Heart right ventricle (tissue), 16 donors: ENCODE measurements around the gene KLK11. TPM values are rescaled to one million over a fixed set of nuclear protein-coding genes. Genes with fewer than 3 reads are reported as not detected.

Experiments used
- ATAC-seq, 8 donors: fragments of 200-7000 bp; cut with Tn5 transposase; one replicate each; pipeline ENCODE4 v1.9.1; 2020; ENCODE audit warnings: mild to moderate bottlenecking in 8 of 8, moderate library complexity in 8 of 8, moderate number of reproducible peaks in 1 of 8
- DNase-seq, 2 donors: peaks; one replicate each; pipeline ENCODE4 v3.0.0-alpha.2; 2020
- H3K27ac ChIP-seq, 10 donors: fragments of 200-600 bp; sonication (generic) in 2 of 10; one replicate each; pipeline versions ENCODE4 v1.5.0 to v1.8.0; 2020 to 2022; ENCODE audit warnings: mild to moderate bottlenecking in 3 of 10
- H3K27me3 ChIP-seq, 7 donors: fragments of 200-600 bp; one replicate each; pipeline ENCODE4 v1.8.0; 2021 to 2022; ENCODE audit warnings: mild to moderate bottlenecking in 2 of 7
- H3K36me3 ChIP-seq, 9 donors: fragments of 200-600 bp; sonication (generic) in 1 of 9; one replicate each; pipeline versions ENCODE4 v1.5.0 to v1.8.0; 2020 to 2022; ENCODE audit warnings: mild to moderate bottlenecking in 2 of 9
- H3K4me1 ChIP-seq, 9 donors: fragments of 200-600 bp; sonication (generic) in 1 of 9; one replicate each; pipeline versions ENCODE4 v1.5.0 to v1.8.0; 2020 to 2022; ENCODE audit warnings: mild to moderate bottlenecking in 4 of 9
- H3K4me3 ChIP-seq, 10 donors: fragments of 200-600 bp; sonication (generic) in 2 of 10; one replicate each; pipeline versions ENCODE4 v1.5.0 to v1.8.0; 2020 to 2022; ENCODE audit warnings: mild to moderate bottlenecking in 7 of 10, moderate library complexity in 2 of 10
- H3K9me3 ChIP-seq, 11 donors: fragments of 200-600 bp in 10 of 11; sonication (generic) in 2 of 11; one replicate each; pipeline versions ENCODE4 v1.5.0 to v1.8.0; 2013 to 2022; ENCODE audit warnings: mild to moderate bottlenecking in 2 of 11, control low read depth in 1 of 11, moderate library complexity in 1 of 11
- WGBS, 2 donors: extraction: QIAGEN DNeasy Blood & Tissue Kit; methylation state at CpG; one replicate each; pipeline ENCODE4 v1.1.7; 2013; ENCODE audit warnings: inconsistent platforms in 1 of 2; 5-methylcytosine and 5-hydroxymethylcytosine counted together
- intact Hi-C, 10 donors: fragments of 100-400 bp; cut with DNase I; formaldehyde crosslinking; loops; one replicate each; pipeline versions ENCODE4 v1.11.1 to v1.14.2; 2022
- polyA plus RNA-seq, 2 donors: library from polyadenylated mRNA; stranded (reverse); fragments of 200-250 nt; gene quantifications; one replicate each; pipeline ENCODE4 v1.2.3, GENCODE V29; 2013
- total RNA-seq, 10 donors: library from RNA; stranded (reverse); fragmentation: NEBNext Ultra II Directional in 3 of 10; extraction: Animal tissue kit (Norgen Biotek cat#: 25700) in 3 of 10; gene quantifications; one replicate each; pipeline versions ENCODE4 v1.2.1 to v1.2.4, GENCODE V29; 2021 to 2023
- TF ChIP-seq, protein P1 (sequence below), 9 donors: fragments of 200-600 bp; sonication (generic) in 2 of 9; IDR thresholded peaks; one replicate each; pipeline versions ENCODE4 v1.5.0 to v1.8.0; 2021 to 2022; ENCODE audit warnings: antibody characterized with exemption in 9 of 9, mild to moderate bottlenecking in 5 of 9, moderate library complexity in 1 of 9
- donor health status: Arrhythmogenic right ventricular cardiomyopathy.
- donor health status: ischemic (EF 13 %, LVEDD 7.1; RV severe dilation, severe dysfunction).
- donor health status: healthy with polysubstance abuse.
- donor health status: DM: no; HTN: yes; CAD: no.
- donor health status: DM: no; HTN: no; CAD: no.
- donor health status: ischemic (EF 25% LVEDD 6.9; RV normal size, moderate dysfunction).
- donor health status: ischemic (EF 25% LVEDD 5.7; RV mildly dilated, moderate dysfunction).
- donor health status: healthy.
- donor health status: DM: yes; HTN: yes; CAD: no.
- donor health status: Ischemic cardiomyopathy.
- donor health status: ischemic (EF 35%, LVEDD 5.7; RV mildly dilated, moderate dysfunction).
- donor health status: nonischemic (EF 11% LVEDD 7.7; RV severe dilation, severe dysfunction).
- donor health status: DM: yes; HTN: yes; CAD: no.
- donor health status: PGD.
- donor health status: ischemic (EF 29% LVEDD 5.4; RV normal size, mild dysfunction).
- donor health status: nonischemic (EF 23%, LVEDD 6.1; RV moderate dilation, normal function).

KLK11 gene
- total and polyA plus RNA-seq, 12 donors: 0.27 to 0.59 (median 0.43) TPM; not detected in 6

DNA sequence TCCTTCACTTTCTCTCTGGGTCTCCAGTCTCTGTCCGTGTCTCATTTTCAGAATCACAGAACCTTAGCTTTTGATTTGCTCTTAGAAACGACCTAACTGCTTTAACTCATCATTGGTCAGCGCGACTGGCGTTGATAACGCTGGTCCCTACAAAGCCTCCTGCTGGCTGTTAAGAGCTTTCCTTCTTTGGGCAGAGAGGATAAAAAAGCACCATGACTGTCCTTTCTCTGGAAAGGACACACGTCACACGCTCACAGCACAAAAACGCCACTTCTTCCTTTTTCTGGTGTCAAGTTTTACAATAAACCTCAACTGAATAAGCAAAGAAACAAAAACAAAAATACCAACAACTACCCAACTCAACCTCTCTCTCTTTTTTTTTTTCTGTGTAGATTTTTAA lies 10.1 kb upstream of the KLK11 start:
- Histone ChIP-seq H3K36me3 (no peaks in the 10 kb centered on the region), H3K9me3 (no peaks in the 10 kb centered on the region), H3K27ac (no peak overlapping the region), H3K4me1 (no peaks in the 10 kb centered on the region), H3K27me3 (peaks cover 0 to 29% (median 7%) of the 10 kb centered on the region in 7 donors), H3K4me3 (no peak overlapping the region)
- intact Hi-C loops: no loop called here
- 30 to 33% methylated on average over 9 of the region's 9 CpGs for WGBS, 2 donors
- DNase-seq (no peak), ATAC-seq (no peak)
- TF ChIP-seq, protein P1, sequence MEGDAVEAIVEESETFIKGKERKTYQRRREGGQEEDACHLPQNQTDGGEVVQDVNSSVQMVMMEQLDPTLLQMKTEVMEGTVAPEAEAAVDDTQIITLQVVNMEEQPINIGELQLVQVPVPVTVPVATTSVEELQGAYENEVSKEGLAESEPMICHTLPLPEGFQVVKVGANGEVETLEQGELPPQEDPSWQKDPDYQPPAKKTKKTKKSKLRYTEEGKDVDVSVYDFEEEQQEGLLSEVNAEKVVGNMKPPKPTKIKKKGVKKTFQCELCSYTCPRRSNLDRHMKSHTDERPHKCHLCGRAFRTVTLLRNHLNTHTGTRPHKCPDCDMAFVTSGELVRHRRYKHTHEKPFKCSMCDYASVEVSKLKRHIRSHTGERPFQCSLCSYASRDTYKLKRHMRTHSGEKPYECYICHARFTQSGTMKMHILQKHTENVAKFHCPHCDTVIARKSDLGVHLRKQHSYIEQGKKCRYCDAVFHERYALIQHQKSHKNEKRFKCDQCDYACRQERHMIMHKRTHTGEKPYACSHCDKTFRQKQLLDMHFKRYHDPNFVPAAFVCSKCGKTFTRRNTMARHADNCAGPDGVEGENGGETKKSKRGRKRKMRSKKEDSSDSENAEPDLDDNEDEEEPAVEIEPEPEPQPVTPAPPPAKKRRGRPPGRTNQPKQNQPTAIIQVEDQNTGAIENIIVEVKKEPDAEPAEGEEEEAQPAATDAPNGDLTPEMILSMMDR (IDR thresholded peaks at IDR 0.05): no peak

GRCh38 chr19:51034704-51035103 lies 8.3 kb upstream of the KLK11 start, which contains the start of gene KLK12:
KLK12 (minus strand) TSS chr19:51035002; CDS start chr19:51034621, 381 bp downstream.
- no peak within 1 kb of the TSS for H3K4me3 ChIP-seq
- DNase-seq (no peak), ATAC-seq (no peak)
- H3K27me3 ChIP-seq: peaks cover 0 to 41% (median 7%) of the 10 kb centered on the region in 7 donors
- H3K9me3 ChIP-seq: no peaks in the 10 kb centered on the region
- no peak within 1 kb of the TSS for H3K27ac ChIP-seq
- 45 to 57% methylated on average over 11 of the region's 11 CpGs for WGBS, 2 donors
- intact Hi-C loops: no loop called here
- H3K36me3 ChIP-seq: no peaks in the 10 kb centered on the region
- no peaks in the 10 kb centered on the region for H3K4me1 ChIP-seq
- TF ChIP-seq, protein P1 (IDR thresholded peaks at IDR 0.05): no peak

GRCh38 chr19:51031880-51032225 lies 5.4 kb upstream of the KLK11 start:
- 89 to 91% methylated on average over 28 of the region's 28 CpGs for WGBS, 2 donors
- Histone ChIP-seq H3K27me3 (peaks cover 0 to 66% (median 17%) of the 10 kb centered on the region in 7 donors), H3K4me3 (no peak overlapping the region), H3K9me3 (no peaks in the 10 kb centered on the region), H3K36me3 (no peaks in the 10 kb centered on the region), H3K4me1 (peaks cover 0 to 4% (median 0%) of the 10 kb centered on the region in 9 donors), H3K27ac (no peak overlapping the region)
- TF ChIP-seq, protein P1 (IDR thresholded peaks at IDR 0.05): no peak
- ATAC-seq (no peak), DNase-seq (no peak)
- intact Hi-C loops: no loop called here

DNA sequence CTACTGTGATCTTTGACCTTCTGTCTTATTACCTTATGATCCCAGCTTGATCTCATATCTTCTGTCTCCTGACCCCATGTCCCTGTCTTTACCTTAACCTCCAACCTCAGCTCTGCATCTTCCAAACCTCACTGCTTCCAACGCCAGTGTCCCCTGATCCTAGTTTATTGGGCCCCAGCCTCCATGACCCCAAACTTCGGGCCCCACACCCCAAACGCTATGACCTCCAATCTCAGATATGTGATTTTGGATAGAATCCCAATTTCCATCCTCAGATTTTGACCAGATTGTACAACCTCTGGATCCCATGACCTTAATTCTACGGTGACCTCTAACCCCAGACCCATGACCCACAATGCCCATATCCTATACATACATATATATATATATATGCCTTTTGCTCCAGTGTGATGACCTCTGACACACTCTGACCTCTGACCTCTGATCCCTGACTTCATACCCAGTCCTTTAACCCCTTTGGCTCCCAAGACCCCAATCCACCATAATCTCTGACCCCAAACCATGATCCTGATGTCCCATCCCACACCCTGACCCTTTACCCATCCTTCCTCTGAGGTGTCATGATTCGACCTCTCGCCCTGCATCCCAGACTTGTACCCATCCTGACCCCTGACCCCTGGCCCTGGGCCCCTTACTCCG lies 4.9 kb upstream of the KLK11 start:
- intact Hi-C loops: no loop called here
- 87 to 89% methylated on average over 7 of the region's 7 CpGs for WGBS, 2 donors
- TF ChIP-seq, protein P1 (IDR thresholded peaks at IDR 0.05): no peak

More for the DNA sequence above, 4.9 kb upstream of the KLK11 start:
- no peak for ATAC-seq
- Histone ChIP-seq H3K9me3 (no peaks in the 10 kb centered on the region), H3K27ac (no peak overlapping the region), H3K36me3 (no peaks in the 10 kb centered on the region), H3K27me3 (peaks cover 0 to 69% (median 22%) of the 10 kb centered on the region in 7 donors), H3K4me3 (no peak overlapping the region), H3K4me1 (peaks cover 0 to 9% (median 0%) of the 10 kb centered on the region in 9 donors)
- DNase-seq: no peak
